K562 (cell line): ENCODE measurements around the gene XRCC3. TPM values are rescaled to one million over a fixed set of nuclear protein-coding genes. Genes with fewer than 3 reads are reported as not detected.

Experiments
- ATAC-seq: fragments of 200-7000 bp; cut with Tn5 transposase; 3 replicates; pipeline ENCODE4 v1.9.1; 2020; ENCODE audit warnings: moderate library complexity
- BruUV-seq: library from RNA; stranded (reverse); fragments of 400-500 nt; replicated peaks from 2 replicates; lab custom pipeline; 2021; lab: Mats Ljungman, UMichigan
- CTCF ChIA-PET: fragments of 300-600 bp; formaldehyde crosslinking; extraction: SDS; loops from one replicate; lab custom pipeline; 2021; ENCODE audit warnings: low intra/inter-chr PET ratio; lab: Yijun Ruan, JAX
- POLR2A ChIA-PET: fragments of 300-600, 350-650 bp; sonication (Branson Sonifier 250); formaldehyde crosslinking; extraction: SDS; loops from one replicate; lab custom pipeline; 2021; ENCODE audit warnings: antibody characterized with exemption, inconsistent platforms; lab: Yijun Ruan, JAX
- DNase-seq, 4 experiments: peaks; one replicate each; pipeline versions ENCODE4 v3.0.0 to v3.0.0-alpha.2; 2011 to 2018; ENCODE audit warnings: low spot score in 3 of 4, mixed read lengths in 3 of 4; ENCODE audit errors: extremely low read depth in 1 of 4
- FAIRE-seq: peaks from 2 replicates; lab custom pipeline; 2011; peaks lifted over from hg19 to GRCh38; lab: Jason Lieb, UNC
- H2AFZ ChIP-seq: 2 replicates; pipeline ENCODE4 v1.6.0; 2011; ENCODE audit warnings: low read depth, low read length, control low read depth, inconsistent platforms
- H3K27ac ChIP-seq: fragments of 200-600 bp; 3 replicates; pipeline ENCODE4 v1.8.0; 2011; ENCODE audit warnings: low read depth, mild to moderate bottlenecking, control low read depth, inconsistent platforms, low read length, moderate library complexity, mixed read lengths; ENCODE audit errors: extremely low read depth
- H3K27me3 ChIP-seq, 2 experiments: fragments of 300-600 bp in 1 of 2; 2 replicates in 1 of 2; 3 replicates in 1 of 2; pipeline versions ENCODE4 v1.6.0 to v1.8.0; 2011; ENCODE audit warnings: inconsistent platforms in 2 of 2, low read length in 2 of 2, mild to moderate bottlenecking in 1 of 2, mixed read lengths in 1 of 2, moderate library complexity in 1 of 2; ENCODE audit not compliant: control insufficient read depth in 2 of 2, insufficient read depth in 2 of 2
- H3K36me3 ChIP-seq: fragments of 300-600 bp; 3 replicates; pipeline ENCODE4 v1.8.0; 2011; ENCODE audit warnings: mild to moderate bottlenecking, low read length, inconsistent platforms; ENCODE audit not compliant: control insufficient read depth, insufficient read depth
- H3K4me1 ChIP-seq, 2 experiments: fragments of 200-600 bp in 1 of 2; replicated peaks in 1 of 2; 2 replicates in 1 of 2; 3 replicates in 1 of 2; pipeline versions ENCODE4 v1.5.1 to v1.8.0; 2011; ENCODE audit warnings: inconsistent platforms in 2 of 2, low read length in 2 of 2, mild to moderate bottlenecking in 1 of 2, mixed read lengths in 1 of 2, moderate library complexity in 1 of 2; ENCODE audit not compliant: control insufficient read depth in 2 of 2, insufficient read depth in 2 of 2
- H3K4me2 ChIP-seq: 2 replicates; pipeline ENCODE4 v1.6.1; 2011; ENCODE audit warnings: low read length, control low read depth, inconsistent platforms, mixed read lengths; ENCODE audit not compliant: insufficient read depth
- H3K4me3 ChIP-seq: fragments of 200-600 bp; sonication (generic), shearing (Covaris generic); 2 replicates; pipeline ENCODE4 v1.5.1; 2016; ENCODE audit warnings: control low read depth, inconsistent platforms
- H3K79me2 ChIP-seq: fragments of 200-600 bp; 3 replicates; pipeline ENCODE4 v1.8.0; 2011; ENCODE audit warnings: low read length, inconsistent platforms; ENCODE audit not compliant: control insufficient read depth, insufficient read depth
- H3K9ac ChIP-seq, 2 experiments: 2 replicates each; pipeline versions ENCODE4 v1.6.0 to v1.6.1; 2011; ENCODE audit warnings: low read depth in 2 of 2, low read length in 2 of 2, control low read depth in 1 of 2, inconsistent platforms in 1 of 2, mild to moderate bottlenecking in 1 of 2, mixed read lengths in 1 of 2; ENCODE audit not compliant: insufficient read depth in 1 of 2
- H3K9me1 ChIP-seq: one replicate; pipeline ENCODE4 v1.6.0; 2011; ENCODE audit warnings: inconsistent platforms, mild to moderate bottlenecking, low read length, moderate library complexity; ENCODE audit not compliant: control insufficient read depth, insufficient read depth
- H3K9me3 ChIP-seq: replicated peaks from 2 replicates; pipeline ENCODE4 v1.5.1; 2011; ENCODE audit warnings: low read depth, low read length, inconsistent platforms; ENCODE audit not compliant: control insufficient read depth, insufficient read depth
- H4K20me1 ChIP-seq: replicated peaks from 2 replicates; pipeline ENCODE4 v1.6.1; 2011; ENCODE audit warnings: low read length, inconsistent platforms, mixed read lengths; ENCODE audit not compliant: control insufficient read depth, insufficient read depth
- E2F3 ChIP-seq: fragments of 250-450 bp; sonication (Bioruptor Pico); IDR thresholded peaks from 2 replicates; pipeline ENCODE4 v1.4.0; 2020; ENCODE audit warnings: mild to moderate bottlenecking
- ETS2 ChIP-seq: IDR thresholded peaks from 2 replicates; pipeline ENCODE4 v1.6.1; 2016; ENCODE audit warnings: borderline replicate concordance, missing genetic modification characterization, mild to moderate bottlenecking, moderate library complexity, missing compliant biosample characterization; ENCODE audit not compliant: poor library complexity, severe bottlenecking
- NFXL1 ChIP-seq: fragments of 450-650 bp; formaldehyde crosslinking; IDR thresholded peaks from 2 replicates; pipeline ENCODE4 v1.4.0; 2021; ENCODE audit warnings: mild to moderate bottlenecking
- NFYB ChIP-seq: IDR thresholded peaks from 2 replicates; pipeline ENCODE4 v1.6.1; 2011; ENCODE audit warnings: mild to moderate bottlenecking, moderate library complexity; ENCODE audit not compliant: insufficient read length; ENCODE audit errors: extremely low read depth
- PHB ChIP-seq: fragments of 250-450 bp; sonication (Bioruptor Pico); IDR thresholded peaks from 2 replicates; pipeline ENCODE4 v1.5.0; 2021
- RFX1 ChIP-seq: fragments of 450-650 bp; IDR thresholded peaks from 2 replicates; pipeline ENCODE4 v1.6.1; 2016; ENCODE audit warnings: mild to moderate bottlenecking, moderate library complexity
- SMARCA5 ChIP-seq: fragments of 450-650 bp; IDR thresholded peaks from 2 replicates; pipeline ENCODE4 v1.6.1; 2016
- SNRNP70 ChIP-seq: fragments of 200-400 bp; formaldehyde crosslinking; optimal IDR thresholded peaks from 2 replicates; pipeline ENCODE3; 2017; ENCODE audit warnings: low read depth, low read length
- SRSF1 ChIP-seq: fragments of 200-400 bp; formaldehyde crosslinking; IDR thresholded peaks from 2 replicates; pipeline ENCODE4 v1.6.1; 2017; ENCODE audit warnings: mild to moderate bottlenecking, low read depth, low read length, moderate library complexity
- ZNF184 ChIP-seq: sonication (generic); formaldehyde crosslinking; IDR thresholded peaks from 2 replicates; pipeline ENCODE4 v1.5.0; 2020; ENCODE audit warnings: missing genetic modification reagents
- ZNF263 ChIP-seq: sonication (generic); formaldehyde crosslinking; IDR thresholded peaks from 2 replicates; pipeline ENCODE4 v1.8.0; 2022; ENCODE audit warnings: mild to moderate bottlenecking, missing genetic modification reagents, borderline replicate concordance
- ZNF655 ChIP-seq: fragments of 250-450 bp; sonication (Bioruptor Pico); IDR thresholded peaks from 2 replicates; pipeline ENCODE4 v1.5.0; 2021
- ZZZ3 ChIP-seq: fragments of 450-650 bp; IDR thresholded peaks from 2 replicates; pipeline ENCODE4 v1.6.1; 2016; ENCODE audit warnings: antibody characterized with exemption, mild to moderate bottlenecking, moderate library complexity
- WGBS: fragments of 100-300 bp; shearing (Covaris generic); methylation state at CpG from one replicate; pipeline ENCODE4 v1.1.6; 2016; ENCODE audit warnings: low coverage, mixed read lengths; ENCODE audit not compliant: insufficient coverage; ENCODE audit errors: missing lambda C conversion rate; 5-methylcytosine and 5-hydroxymethylcytosine counted together
- in situ Hi-C: fragments of 300-500 bp; cut with MboI; formaldehyde crosslinking; loops from 4 replicates; pipeline ENCODE4 v1.15.0; 2018; ENCODE audit warnings: inconsistent platforms, mixed read lengths
- intact Hi-C: fragments of 100-400 bp; cut with micrococcal nuclease; formaldehyde crosslinking; loops from 2 replicates; pipeline ENCODE4 v1.14.2; 2022
- polyA plus RNA-seq, 8 experiments: library from polyadenylated mRNA; depleted of rRNA in 4 of 8; stranded (reverse) in 5 of 8; unstranded in 3 of 8; fragments of >200 nt; fragmentation: Nextera tagmentation in 2 of 8; fragmentation: Illumina TruSeq in 1 of 8; extraction: Ambion mirVana in 2 of 8; extraction: Trizol in 1 of 8; gene quantifications; 2 replicates each; pipeline versions ENCODE4 v1.2.1 to v1.2.3, GENCODE V29; 2011 to 2014; ENCODE audit warnings: inconsistent platforms in 1 of 8, missing spikeins in 1 of 8
- total RNA-seq, 7 experiments: library from RNA; depleted of rRNA in 6 of 7; stranded (reverse); fragments of >200 nt in 6 of 7; fragmentation: Illumina TruSeq in 2 of 7; extraction: Trizol in 2 of 7; gene quantifications; 2 replicates each; pipeline versions ENCODE4 v1.2.1 to v1.2.3, GENCODE V29; 2011 to 2021; ENCODE audit warnings: low replicate concordance in 1 of 7
- TF ChIP-seq, protein P1 (sequence below): fragments of 450-650 bp; IDR thresholded peaks from 2 replicates; pipeline ENCODE4 v1.6.1; 2017; ENCODE audit warnings: mild to moderate bottlenecking, moderate library complexity
- TF ChIP-seq, protein P2 (sequence below): fragments of 200-800 bp; sonication (Bioruptor generic); IDR thresholded peaks from 2 replicates; pipeline ENCODE4 v1.6.1; 2017; ENCODE audit warnings: missing genetic modification characterization, missing compliant biosample characterization

The XRCC3 gene
- total and polyA plus RNA-seq, 9 of the 15 experiments (the other 6 are each of a cell fraction or from before 2014, with no cell fraction given) = 0.34 to 59.3 (median 30.3) TPM

DNA sequence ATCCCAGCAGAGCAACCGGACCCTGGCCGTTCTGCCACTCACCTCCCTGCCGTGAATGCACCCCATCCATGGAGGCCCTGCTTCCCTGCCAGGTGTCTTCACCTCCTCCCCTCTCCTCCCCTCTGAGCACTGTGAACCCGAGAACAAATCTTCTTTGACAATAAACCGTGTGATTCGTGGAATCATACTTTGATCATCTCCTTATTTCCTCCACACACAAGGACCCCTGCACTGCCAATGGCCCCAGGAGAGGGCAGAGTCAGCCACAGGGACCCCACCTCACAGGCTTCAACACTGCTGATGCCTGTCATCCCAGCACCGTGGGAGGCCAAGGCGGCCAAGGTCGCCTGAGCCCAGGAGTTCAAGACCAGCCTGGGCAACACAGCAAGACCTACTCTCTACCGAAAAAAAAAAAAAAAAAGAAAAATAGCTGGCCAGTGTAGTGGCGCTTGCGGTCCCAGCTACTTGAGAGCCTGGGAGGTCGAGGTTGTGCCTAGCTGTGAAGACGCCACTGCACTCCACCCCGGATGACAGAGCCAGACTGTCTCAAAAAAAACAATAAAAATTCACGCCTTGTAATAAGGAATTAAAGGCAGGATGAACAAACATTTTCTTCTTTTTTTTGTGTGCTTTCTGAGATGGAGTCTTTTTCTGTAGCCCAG is 1.1 kb downstream of the XRCC3 start (continued):
- TF ChIP-seq ZNF184 (CRISPR knock-in tag) = no peak
- TF ChIP-seq ETS2 (tag) = no peak
- TF ChIP-seq PHB (CRISPR knock-in tag) = no peak
- TF ChIP-seq ZNF263 = no peak
- TF ChIP-seq, all 486 proteins: peak for 0

- intact Hi-C loops (no loop called here), in situ Hi-C loops (no loop called here)
- BruUV-seq = no TSS peak
- Histone ChIP-seq H3K9ac (peak overlapping the region in 1 of 2 experiments; percentile 97; a peak in 3 of 4 replicates), H3K9me1 (no peaks in the 10 kb centered on the region), H3K79me2 (peaks cover 58% of the 10 kb centered on the region), H3K36me3 (peaks cover 57% of the 10 kb centered on the region; the same call in 2 of the 3 replicates), H3K4me3 (peak overlapping the region; percentile 68; the same call in 1 of the 2 replicates), H4K20me1 (0 out of 2 replicates have a peak, but pooled peaks cover 2% of the 10 kb centered on the region), H3K4me2 (peak overlapping the region; percentile 70), H2AFZ (no peak overlapping the region), H3K4me1 (peaks cover 27 to 53% of the 10 kb centered on the region in 2 experiments; a peak in 4 of 5 replicates), H3K27ac (no peak overlapping the region; the same call in 2 of the 3 replicates), H3K9me3 (no peaks in the 10 kb centered on the region), H3K27me3 (no peaks in the 10 kb centered on the region)
- POLR2A ChIA-PET = interaction anchor here (0.6 to 1.6 kb wide), 4 partner anchors 9 to 422 kb away, joined by 3 to 4 read pairs (median 3); no protein-coding TSS in a partner anchor
- FAIRE-seq (peak; percentile 11), DNase-seq (peak; percentile 18 to 57 (median 28)), ATAC-seq (no peak)
- CTCF ChIA-PET = no interaction called here
- WGBS = 70% methylated on average over 15 of the region's 18 CpGs
- no peak for TF ChIP-seq SNRNP70
- TF ChIP-seq, protein P1, sequence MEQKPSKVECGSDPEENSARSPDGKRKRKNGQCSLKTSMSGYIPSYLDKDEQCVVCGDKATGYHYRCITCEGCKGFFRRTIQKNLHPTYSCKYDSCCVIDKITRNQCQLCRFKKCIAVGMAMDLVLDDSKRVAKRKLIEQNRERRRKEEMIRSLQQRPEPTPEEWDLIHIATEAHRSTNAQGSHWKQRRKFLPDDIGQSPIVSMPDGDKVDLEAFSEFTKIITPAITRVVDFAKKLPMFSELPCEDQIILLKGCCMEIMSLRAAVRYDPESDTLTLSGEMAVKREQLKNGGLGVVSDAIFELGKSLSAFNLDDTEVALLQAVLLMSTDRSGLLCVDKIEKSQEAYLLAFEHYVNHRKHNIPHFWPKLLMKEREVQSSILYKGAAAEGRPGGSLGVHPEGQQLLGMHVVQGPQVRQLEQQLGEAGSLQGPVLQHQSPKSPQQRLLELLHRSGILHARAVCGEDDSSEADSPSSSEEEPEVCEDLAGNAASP = no peak
- no peak for TF ChIP-seq NFXL1 (CRISPR knock-in tag)
- TF ChIP-seq ZZZ3 = no peak
- no peak for TF ChIP-seq RFX1
- TF ChIP-seq SRSF1 = no peak
- no peak for TF ChIP-seq SMARCA5
- TF ChIP-seq, protein P2, sequence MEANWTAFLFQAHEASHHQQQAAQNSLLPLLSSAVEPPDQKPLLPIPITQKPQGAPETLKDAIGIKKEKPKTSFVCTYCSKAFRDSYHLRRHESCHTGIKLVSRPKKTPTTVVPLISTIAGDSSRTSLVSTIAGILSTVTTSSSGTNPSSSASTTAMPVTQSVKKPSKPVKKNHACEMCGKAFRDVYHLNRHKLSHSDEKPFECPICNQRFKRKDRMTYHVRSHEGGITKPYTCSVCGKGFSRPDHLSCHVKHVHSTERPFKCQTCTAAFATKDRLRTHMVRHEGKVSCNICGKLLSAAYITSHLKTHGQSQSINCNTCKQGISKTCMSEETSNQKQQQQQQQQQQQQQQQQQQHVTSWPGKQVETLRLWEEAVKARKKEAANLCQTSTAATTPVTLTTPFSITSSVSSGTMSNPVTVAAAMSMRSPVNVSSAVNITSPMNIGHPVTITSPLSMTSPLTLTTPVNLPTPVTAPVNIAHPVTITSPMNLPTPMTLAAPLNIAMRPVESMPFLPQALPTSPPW (CRISPR knock-in tag) = peak; percentile 48; the same call in 1 of the 2 replicates
- no peak for TF ChIP-seq NFYB
- TF ChIP-seq E2F3 (CRISPR knock-in tag) = no peak
- TF ChIP-seq ZNF655 (CRISPR knock-in tag) = no peak
Measured at GRCh38 chr14:103713304-103714062, 1.8 kb downstream of the XRCC3 start.
